ENCODE measurements around the gene AQP1. TPM values are rescaled to one million over a fixed set of nuclear protein-coding genes. Genes with fewer than 3 reads are reported as not detected.

AQP1 gene
- total RNA-seq, 1 donor from 2014 or later: 2.1 TPM

GRCh38 chr7:30917216-30917893 is 5.7 kb downstream of the AQP1 start:
- H3K4me3 ChIP-seq (ENCODE audit: low read depth, low read length): no peak overlapping the region
- TF ChIP-seq CTCF (conservative IDR thresholded peaks at IDR 0.05; ENCODE audit: low read depth, low read length): no peak
- DNase-seq (ENCODE audit: low read depth): no peak

- no peak for DNase-seq (ENCODE audit: low read depth)
- no peak overlapping the region for H3K4me3 ChIP-seq (ENCODE audit: low read depth, low read length)
- TF ChIP-seq CTCF (conservative IDR thresholded peaks at IDR 0.05; ENCODE audit: low read depth, low read length): peak; percentile 20
These were observed 7.0 kb downstream of the AQP1 start for GRCh38 chr7:30918676-30919075.

- H3K4me3 ChIP-seq (ENCODE audit: low read depth, low read length): no peak overlapping the region
- no peak for DNase-seq (ENCODE audit: low read depth)
- no peak for TF ChIP-seq CTCF (conservative IDR thresholded peaks at IDR 0.05; ENCODE audit: low read depth, low read length)
These were observed 8.4 kb downstream of the AQP1 start for GRCh38 chr7:30920021-30920583.

- no peak for DNase-seq (ENCODE audit: low read depth)
- no peak overlapping the region for H3K4me3 ChIP-seq (ENCODE audit: low read depth, low read length)
- no peak for TF ChIP-seq CTCF (conservative IDR thresholded peaks at IDR 0.05; ENCODE audit: low read depth, low read length)
These were observed 9.2 kb downstream of the AQP1 start for GRCh38 chr7:30920584-30921539.

- no peak for DNase-seq (ENCODE audit: low read depth)
- TF ChIP-seq CTCF (conservative IDR thresholded peaks at IDR 0.05; ENCODE audit: low read depth, low read length): no peak
- no peak overlapping the region for H3K4me3 ChIP-seq (ENCODE audit: low read depth, low read length)
These were observed 10.1 kb downstream of the AQP1 start for GRCh38 chr7:30921540-30922401.

- H3K4me3 ChIP-seq (ENCODE audit: low read depth, low read length): no peak overlapping the region
- TF ChIP-seq CTCF (conservative IDR thresholded peaks at IDR 0.05; ENCODE audit: low read depth, low read length): no peak
- DNase-seq (ENCODE audit: low read depth): no peak
These were observed 10.9 kb downstream of the AQP1 start for GRCh38 chr7:30922596-30922995.

Data from epithelial cell of proximal tubule (primary cell).